Measurements from ENCODE around the gene EXOC6. TPM values are rescaled to one million over a fixed set of nuclear protein-coding genes. Genes with fewer than 3 reads are reported as not detected.

The EXOC6 gene
- total RNA-seq, 3 donors from 2014 or later (not counting 1 experiment from before 2014, with no cell fraction given) = 12.1 to 18.2 (median 16.1) TPM

DNA sequence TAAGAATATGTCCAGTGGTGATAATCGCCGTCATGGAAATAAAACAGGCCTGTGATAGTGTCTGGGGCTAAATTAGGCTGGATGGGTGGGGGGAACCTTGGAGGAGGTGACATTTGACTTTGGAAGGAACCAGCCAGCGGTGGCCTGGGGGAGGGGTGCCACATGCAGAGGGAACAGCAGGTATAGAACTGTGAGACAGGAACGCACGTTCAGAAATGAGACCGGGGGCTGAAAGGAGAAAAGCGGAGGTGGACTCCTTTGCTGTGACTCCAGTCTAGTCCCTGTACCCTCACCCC is 222.8 kb downstream of the EXOC6 start:
- intact Hi-C loops (cut with micrococcal nuclease) = no loop called here
- Mint-ChIP-seq H3K36me3 (no peaks in the 10 kb centered on the region), H3K4me1 (peaks cover 4 to 8% of the 10 kb centered on the region in 2 donors), H3K27me3 (ENCODE audit: low read depth in 2 of 2) (peaks cover 46 to 66% of the 10 kb centered on the region in 2 donors), H3K9me3 (no peaks in the 10 kb centered on the region), H3K27ac (no peak overlapping the region), H3K4me3 (peak overlapping the region; percentile 33)
- TF ChIP-seq CTCF (IDR thresholded peaks at IDR 0.05) = no peak
- Histone ChIP-seq H3K9me3 (ENCODE audit: control insufficient read depth, insufficient read depth, low read length) (no peaks in the 10 kb centered on the region), H3K27me3 (ENCODE audit: control insufficient read depth, insufficient read depth, low read length) (peaks cover 36% of the 10 kb centered on the region), H3K27ac (ENCODE audit: low read length) (no peak overlapping the region), H3K36me3 (ENCODE audit: control insufficient read depth, insufficient read depth, low read length) (no peaks in the 10 kb centered on the region), H3K4me1 (ENCODE audit: control insufficient read depth, insufficient read depth, low read length) (peaks cover 34% of the 10 kb centered on the region), H3K4me3 (ENCODE audit: low read length) (no peak overlapping the region)
- ATAC-seq (no peak), DNase-seq (no peak)
- WGBS (ENCODE audit: insufficient coverage) = 48% methylated on average over 6 of the region's 7 CpGs

- Mint-ChIP-seq H3K36me3 (no peaks in the 10 kb centered on the region), H3K4me3 (no peak overlapping the region), H3K9me3 (no peaks in the 10 kb centered on the region), H3K27me3 (ENCODE audit: low read depth in 2 of 2) (peaks cover 47 to 67% of the 10 kb centered on the region in 2 donors), H3K4me1 (peaks cover 4 to 8% of the 10 kb centered on the region in 2 donors), H3K27ac (no peak overlapping the region)
- Histone ChIP-seq H3K4me3 (ENCODE audit: low read length) (no peak overlapping the region), H3K27ac (ENCODE audit: low read length) (no peak overlapping the region), H3K36me3 (ENCODE audit: control insufficient read depth, insufficient read depth, low read length) (no peaks in the 10 kb centered on the region), H3K27me3 (ENCODE audit: control insufficient read depth, insufficient read depth, low read length) (peaks cover 36% of the 10 kb centered on the region), H3K9me3 (ENCODE audit: control insufficient read depth, insufficient read depth, low read length) (no peaks in the 10 kb centered on the region), H3K4me1 (ENCODE audit: control insufficient read depth, insufficient read depth, low read length) (peaks cover 34% of the 10 kb centered on the region)
- WGBS (ENCODE audit: insufficient coverage) = 2% methylated on average over 36 of the region's 37 CpGs
- no peak for DNase-seq
- TF ChIP-seq CTCF (IDR thresholded peaks at IDR 0.05) = no peak
- intact Hi-C loops (cut with micrococcal nuclease) = no loop called here
- no peak for ATAC-seq
Observed at GRCh38 chr10:93071674-93072224, 223.4 kb downstream of the EXOC6 start.

- DNase-seq (no peak), ATAC-seq (no peak)
- Mint-ChIP-seq H3K9me3 (no peaks in the 10 kb centered on the region), H3K27me3 (ENCODE audit: low read depth in 2 of 2) (peaks cover 44 to 65% of the 10 kb centered on the region in 2 donors), H3K4me3 (peak overlapping the region; percentile 13), H3K27ac (no peak overlapping the region), H3K4me1 (peaks cover 4 to 8% of the 10 kb centered on the region in 2 donors), H3K36me3 (no peaks in the 10 kb centered on the region)
- intact Hi-C loops (cut with micrococcal nuclease) = no loop called here
- WGBS (ENCODE audit: insufficient coverage) = 2% methylated on average over 27 of the region's 27 CpGs
- Histone ChIP-seq H3K27me3 (ENCODE audit: control insufficient read depth, insufficient read depth, low read length) (peaks cover 36% of the 10 kb centered on the region), H3K36me3 (ENCODE audit: control insufficient read depth, insufficient read depth, low read length) (no peaks in the 10 kb centered on the region), H3K4me1 (ENCODE audit: control insufficient read depth, insufficient read depth, low read length) (peaks cover 34% of the 10 kb centered on the region), H3K27ac (ENCODE audit: low read length) (no peak overlapping the region), H3K9me3 (ENCODE audit: control insufficient read depth, insufficient read depth, low read length) (no peaks in the 10 kb centered on the region), H3K4me3 (ENCODE audit: low read length) (no peak overlapping the region)
- no peak for TF ChIP-seq CTCF (IDR thresholded peaks at IDR 0.05)
Observed at GRCh38 chr10:93072225-93072712, 223.9 kb downstream of the EXOC6 start.
